CD4-positive, alpha-beta T cell treated with Interleukin-6 for 4 hours (primary cell): ENCODE measurements around the gene UBE3D.
"Not testable (repeated sequence)": the region's sequence is repeated elsewhere in the genome, so short reads cannot be mapped to it uniquely, and the experiment has no call there.

Experiments
- DNase-seq: peaks from one replicate; pipeline ENCODE4 v3.0.0-alpha.2; 2020; ENCODE audit warnings: mixed read lengths

Gene UBE3D

DNA sequence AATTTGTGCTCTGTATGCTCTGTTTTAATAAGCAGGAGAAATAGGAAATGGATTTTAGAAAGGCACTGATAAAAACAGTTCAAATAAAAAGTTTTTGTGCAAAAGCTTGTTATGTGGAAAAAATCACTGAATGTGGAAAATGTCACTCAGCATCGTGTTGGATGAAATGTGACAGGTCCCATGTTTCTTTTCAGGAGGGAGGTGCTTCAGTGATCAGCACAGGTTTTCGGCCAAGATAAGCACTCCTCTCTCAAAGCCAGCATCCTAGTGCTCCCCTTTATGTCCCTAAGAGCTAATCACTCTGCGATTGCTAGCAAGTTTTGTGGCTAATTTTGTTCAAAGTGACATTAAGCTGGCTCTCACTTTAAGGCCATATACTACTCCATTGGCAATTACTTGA lies 12.0 kb downstream of the UBE3D start:
- DNase-seq, result no peak

DNA sequence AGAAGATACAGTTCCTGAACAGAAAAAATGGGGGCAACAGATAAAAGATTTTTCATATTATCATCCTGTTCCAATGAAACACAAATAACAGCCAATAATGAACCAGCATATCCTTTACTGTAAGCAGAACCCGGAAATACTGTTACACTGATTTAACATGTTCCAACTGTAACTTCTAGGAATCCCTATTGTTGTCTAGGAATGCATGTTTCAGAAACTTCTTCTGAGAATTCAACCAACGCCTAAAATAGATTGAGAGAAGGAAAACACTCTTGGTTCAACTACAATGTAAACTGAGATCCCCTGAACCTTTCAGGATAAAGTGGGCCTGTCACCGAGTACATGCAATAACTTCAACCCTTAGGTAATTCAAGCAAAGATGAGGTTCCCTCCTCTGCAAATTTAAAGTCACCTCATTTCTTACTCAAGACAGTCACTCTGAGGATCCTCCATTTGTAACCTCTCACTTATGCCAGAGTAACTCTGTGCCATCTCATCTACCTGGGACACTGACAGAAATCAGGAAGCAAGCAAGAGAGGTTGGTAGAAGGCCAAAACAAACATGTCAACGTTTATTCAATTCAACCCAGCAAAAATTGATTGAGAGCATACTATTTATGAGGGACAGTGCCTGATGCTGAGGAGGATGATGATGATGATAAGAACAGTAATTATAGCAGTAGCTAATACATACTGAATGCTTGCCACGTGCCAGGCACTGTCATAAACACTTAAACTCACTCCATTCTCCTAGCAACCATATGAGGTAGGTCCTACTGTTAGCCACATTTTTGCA lies 14.1 kb downstream of the UBE3D start:
- DNase-seq, result no peak

DNA sequence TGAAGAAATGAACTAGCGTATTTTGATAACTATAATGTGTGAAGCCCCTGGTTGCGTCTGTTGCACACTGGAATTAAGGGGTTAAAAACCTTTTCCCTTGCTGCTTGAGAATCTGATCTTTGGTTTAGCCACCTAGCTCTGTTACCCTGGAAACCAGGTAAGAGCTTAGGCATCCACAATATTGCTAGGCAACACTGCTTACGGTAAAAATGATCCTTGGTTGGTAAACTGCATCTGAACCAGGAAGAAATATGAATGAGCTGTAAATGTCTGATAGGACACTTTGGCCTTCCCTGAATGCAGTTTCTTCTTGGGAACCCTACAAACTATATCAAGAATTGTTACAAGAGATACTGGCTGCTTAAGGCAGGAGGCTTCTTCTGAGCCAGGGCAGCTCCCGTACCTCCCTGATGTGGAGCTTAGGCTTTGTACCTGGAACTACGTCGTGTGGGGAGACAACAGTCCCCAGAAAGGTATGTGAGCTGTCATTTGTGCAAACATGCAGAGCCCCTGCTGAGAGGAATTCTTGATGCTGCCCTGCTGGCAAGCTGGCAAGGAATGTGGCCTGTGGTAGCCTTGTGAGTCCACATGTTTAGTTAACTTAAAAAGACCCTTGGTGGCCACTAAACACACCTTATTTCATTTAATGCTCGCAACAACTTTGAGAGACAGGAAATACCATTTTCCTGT lies 18.4 kb downstream of the UBE3D start:
- no peak for DNase-seq

DNA sequence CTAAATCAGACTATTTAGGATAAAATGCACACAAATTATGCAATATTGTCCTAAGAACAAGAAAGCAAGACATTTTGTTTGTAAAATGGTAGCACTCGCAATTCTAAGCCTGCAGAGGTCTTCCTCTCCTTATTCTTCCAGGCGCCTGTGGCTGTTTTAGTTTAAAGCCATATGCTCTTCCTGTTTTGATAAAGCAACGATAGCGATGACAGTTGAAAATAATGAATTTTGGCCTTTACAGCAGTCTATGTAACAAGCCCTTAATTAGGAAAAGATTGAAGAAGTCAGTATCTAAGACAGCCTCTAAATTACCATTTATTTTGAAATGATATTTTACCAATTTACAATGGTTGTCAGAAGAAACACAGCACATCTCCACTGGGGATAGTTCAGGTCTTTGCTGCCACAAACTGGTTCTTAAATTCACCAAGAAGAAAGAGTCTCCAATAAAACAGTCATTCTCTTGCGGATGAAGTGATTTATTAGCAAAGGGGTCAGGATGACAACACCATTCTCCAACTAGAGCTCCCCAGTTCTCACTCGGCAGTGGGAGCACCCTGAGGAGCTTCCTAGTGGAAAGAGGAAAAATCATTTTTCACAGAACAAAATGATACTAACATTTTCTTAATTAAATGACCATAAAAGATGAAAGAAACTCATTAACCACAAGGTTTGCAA lies 21.4 kb downstream of the UBE3D start:
- no peak for DNase-seq

DNA sequence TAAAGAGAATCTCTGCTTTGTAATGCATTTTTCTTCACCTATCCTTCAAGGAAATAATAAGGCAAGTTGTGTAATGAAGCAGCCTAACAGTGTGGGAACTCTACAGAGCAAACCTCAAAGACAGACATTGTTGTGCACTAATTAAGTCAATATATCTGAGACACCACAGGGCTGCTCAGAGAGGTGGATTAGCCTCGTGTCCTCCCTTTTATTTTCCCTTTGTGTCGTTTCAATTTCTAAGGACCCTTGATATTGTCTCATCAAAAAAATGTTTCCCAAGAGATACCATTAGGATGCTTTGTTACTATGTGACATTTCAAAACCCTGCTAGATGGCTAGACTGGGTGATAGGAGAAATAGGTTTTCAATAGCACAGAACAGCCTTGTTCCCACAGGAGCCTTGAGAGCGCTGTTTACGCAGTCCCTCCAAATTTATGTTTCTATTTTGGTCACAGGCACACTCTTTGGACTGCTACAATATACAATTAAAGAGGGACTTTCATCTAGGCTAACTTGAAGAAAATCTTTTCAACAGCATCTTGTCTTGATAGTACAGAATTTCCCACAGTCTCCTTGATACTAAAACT lies 23.1 kb downstream of the UBE3D start:
- DNase-seq, result no peak

DNA sequence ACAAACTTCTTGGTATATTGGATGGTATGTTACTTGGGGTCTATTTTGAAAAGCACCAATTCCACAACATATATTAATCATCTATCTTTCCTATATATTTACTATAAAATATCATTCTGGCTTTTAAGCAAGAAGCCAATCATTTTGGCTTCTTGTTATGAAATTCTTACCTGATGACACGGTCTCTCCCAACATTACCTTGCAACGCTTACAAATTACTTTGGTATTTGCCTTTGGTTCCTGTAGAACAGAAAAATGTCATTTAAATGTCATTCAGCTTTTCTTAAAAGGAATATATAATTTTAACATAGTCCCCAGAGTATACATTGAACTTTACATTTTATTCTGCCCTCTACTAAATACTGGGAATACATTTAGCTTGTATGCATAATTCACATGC lies 27.4 kb downstream of the UBE3D start:
- no peak for DNase-seq

DNA sequence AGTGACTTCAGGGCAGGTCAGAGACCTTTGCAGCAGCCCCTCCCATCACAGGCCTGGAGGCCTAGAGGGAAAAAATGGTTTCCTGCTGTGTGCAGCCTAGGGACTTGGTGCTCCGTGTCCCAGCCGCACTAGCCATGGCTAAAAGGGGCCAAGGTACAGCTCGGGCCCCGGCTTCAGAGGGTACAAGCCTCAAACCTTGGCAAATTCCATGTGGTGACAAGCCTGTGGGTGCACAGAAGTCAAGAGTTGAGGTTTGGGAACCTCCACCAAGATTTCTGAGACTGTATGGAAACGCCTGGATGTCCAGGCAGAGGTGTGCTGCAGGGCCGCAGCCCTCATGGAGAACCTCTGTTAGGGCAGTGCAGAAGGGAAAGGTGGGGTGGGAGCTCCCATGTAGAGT lies 34.0 kb downstream of the UBE3D start:
- DNase-seq, result no peak

DNA sequence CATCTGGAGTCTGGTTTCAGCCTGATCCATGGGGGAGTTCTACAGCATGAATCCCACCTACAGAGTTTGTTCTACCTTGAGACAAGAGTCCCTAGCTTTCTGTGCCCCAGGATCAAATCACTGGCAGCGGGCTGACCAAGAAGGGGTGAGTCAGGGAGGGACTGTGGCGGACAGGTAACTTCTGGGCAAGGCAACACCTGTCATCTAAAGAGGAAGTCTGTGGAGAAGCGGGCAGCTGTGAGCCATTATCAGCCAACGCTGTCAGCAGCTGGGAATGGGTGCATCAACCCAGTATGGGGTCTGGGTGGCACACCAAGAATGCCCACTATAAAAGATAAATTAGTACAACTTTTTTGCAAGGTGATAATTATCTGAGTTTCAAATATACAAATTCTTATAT lies 45.9 kb downstream of the UBE3D start:
- no peak for DNase-seq

DNA sequence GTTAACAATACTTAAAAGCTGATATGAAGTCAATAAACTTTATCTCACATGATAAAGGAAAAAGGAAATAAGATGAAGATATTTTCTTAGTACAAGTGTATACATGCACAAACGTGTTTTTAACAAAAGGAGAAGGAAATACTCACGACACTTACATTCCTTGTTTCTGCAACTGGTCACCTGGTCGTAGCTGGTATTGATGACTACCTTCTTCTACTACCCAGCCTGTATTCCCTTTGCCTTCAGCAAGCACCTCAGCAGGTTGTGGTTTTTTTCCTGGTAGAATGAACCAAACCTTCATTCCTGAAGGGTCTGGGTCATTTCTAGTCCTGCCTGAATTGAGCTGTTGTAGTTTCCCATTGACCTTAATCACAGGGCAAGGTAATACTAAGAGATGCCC lies 54.5 kb downstream of the UBE3D start:
- not testable (repeated sequence) for DNase-seq

DNA sequence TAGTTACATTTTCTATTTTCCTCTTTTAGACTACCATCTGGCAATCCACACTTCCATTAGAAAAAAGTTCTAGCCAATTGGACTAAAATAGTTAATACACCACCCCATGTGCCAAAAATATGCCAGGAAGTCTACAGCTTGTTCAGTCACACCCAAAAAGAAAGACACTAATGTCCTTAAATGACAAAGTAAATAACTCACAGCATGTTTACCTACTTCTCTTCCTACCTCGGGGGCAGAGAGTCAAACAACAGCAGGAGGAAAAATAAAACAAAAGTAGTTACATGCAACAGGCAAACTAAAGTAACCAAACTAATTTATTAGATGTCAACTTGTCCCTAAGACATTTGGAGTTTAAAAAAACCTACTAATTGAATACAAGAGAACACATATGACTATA lies 57.0 kb downstream of the UBE3D start:
- no peak for DNase-seq

DNA sequence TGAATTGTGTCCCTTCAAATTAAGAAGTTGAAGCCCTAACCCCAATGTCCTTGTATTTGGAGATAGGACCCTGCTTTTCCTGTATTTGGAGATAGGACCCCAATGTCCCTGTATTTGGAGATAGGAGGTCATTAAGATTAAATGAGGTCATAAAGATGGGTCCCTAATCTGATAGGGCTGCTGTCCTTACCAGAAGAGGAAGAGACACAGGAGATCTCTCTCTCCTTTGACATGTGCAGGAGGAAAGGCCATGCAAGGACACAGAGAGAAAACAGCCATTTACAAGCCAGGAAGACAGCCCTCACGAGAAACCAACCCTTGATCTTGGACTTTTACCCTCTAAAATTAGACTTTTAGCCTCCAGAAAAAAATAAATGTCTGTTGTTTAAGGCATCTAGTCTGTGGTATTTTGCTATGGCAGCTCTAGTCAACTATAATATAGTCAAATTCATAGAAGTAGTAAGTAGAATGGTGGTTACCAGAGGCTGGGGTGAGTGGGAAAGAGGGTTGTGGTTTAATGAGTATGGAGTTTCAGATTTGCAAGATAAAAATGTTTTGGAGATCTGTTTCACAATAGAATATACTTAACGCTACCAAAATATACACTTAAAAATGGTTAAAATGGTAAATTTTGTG lies 59.3 kb downstream of the UBE3D start:
- DNase-seq, result no peak

DNA sequence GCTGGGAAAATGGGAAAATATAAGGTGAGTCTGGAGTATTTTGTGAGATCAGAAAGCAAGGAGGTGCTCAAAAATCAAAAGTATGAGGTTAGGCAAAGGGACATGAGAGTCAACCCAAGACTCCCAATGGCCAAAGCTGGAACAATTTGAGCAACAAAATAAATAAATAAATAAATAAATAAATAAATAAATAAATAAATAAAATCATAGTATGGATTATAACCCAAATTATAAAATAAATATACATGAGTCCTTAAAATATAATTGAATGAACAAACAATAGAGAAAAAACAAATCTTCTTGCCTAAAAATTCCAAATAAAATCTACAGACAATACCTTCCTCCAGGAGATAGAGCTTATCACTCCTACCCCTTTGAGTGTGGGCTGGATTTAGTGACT lies 69.5 kb downstream of the UBE3D start:
- no peak for DNase-seq

DNA sequence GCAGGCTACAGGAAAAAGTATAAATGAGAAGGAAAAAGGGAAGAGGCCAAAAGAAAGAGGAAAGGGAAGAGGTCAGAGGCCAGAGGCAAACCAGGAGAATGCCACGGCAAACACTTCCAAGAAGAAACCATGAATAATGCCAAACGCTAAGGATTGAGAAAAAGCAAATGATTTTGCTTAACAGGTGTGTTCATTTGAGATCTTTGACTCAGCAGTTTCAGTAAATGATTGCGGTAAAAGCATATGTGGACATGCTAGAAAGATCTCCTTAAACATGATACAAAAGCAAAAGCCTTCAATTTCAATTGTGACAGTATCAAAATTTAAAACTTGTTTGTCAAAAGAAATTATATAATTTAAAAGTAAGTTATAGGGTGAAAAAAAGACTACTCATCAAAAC lies 70.6 kb downstream of the UBE3D start:
- no peak for DNase-seq

DNA sequence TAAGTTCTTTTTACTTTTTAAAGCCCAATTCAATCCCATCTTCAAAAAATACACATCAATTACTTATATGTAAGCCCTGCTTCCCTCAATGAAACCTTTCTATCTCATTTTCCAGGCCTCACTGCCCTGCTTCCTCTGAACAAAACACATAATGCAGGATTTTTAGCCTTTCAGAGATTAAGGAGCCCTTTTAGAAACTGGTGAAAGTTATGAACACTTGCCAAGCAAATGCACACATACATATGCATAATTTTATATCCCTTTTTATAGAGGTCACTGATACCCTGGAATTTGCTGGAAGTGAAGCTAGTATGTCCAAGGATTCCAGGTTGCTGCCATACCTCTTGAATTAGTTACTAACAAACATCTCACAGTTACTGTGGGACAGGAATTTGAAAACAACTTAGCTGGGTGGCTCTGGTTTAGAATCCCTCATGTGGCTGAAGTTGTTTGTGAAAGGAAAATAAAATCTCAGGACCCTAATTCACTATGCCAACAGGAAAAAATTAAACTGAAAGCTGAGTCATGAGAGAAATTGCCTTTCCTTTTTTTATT lies 75.8 kb downstream of the UBE3D start:
- DNase-seq, result no peak

DNA sequence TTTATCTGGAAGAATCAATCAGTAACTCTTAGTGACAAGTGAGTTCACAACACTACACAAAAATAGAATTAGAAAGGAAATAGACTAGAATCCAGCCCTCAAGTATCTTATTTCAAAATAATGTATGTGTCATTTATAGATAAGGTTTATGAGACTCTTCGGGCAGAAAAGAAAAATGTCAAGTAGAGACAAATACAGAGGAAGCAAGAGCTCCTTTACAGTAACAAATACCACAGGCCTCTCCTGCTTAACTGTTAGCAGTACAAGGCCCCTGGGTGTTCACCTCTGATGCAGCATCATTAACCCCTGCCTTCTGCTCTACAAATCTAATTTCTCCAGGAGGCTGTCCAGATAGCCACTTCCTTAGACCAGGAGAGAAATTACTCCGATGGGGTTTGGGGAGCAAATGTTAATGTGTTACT lies 76.7 kb downstream of the UBE3D start:
- no peak for DNase-seq

DNA sequence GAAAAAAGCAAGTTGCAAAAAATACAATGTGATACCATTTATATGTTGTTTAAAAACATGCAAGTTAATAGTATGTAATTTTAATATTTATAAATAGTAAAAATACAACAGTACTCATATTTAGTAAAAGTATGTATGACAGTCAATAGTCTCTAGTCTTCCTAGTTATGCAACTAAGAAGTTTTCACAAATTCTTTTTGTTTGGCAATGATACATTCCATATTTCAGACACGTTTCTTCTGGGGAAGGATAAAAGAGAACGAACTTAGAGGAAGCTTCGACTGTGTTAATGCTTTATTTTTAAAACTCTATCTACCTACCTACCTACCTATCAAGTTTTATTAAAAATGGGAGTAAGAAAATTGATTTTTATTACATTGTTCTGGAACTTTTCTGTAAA lies 77.7 kb downstream of the UBE3D start:
- DNase-seq, result no peak

DNA sequence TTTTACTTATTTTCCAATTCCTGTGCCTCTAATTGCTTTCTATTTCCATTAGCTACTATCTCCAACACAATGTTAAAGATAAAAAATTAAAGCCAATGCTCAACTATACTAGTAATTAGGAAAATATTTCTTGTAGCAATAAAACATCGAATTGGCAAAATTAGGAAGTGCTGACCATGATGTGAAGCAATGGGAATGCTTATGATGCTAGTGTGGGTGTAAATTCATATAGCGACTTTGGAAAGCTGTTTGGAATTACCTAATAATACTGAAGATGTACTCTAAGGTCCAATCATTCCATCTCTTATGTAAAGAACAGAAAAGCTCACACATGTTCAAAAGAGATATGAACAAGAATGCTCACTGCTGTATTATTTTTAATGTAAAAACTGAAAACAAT lies 78.2 kb downstream of the UBE3D start:
- DNase-seq, result no peak

DNA sequence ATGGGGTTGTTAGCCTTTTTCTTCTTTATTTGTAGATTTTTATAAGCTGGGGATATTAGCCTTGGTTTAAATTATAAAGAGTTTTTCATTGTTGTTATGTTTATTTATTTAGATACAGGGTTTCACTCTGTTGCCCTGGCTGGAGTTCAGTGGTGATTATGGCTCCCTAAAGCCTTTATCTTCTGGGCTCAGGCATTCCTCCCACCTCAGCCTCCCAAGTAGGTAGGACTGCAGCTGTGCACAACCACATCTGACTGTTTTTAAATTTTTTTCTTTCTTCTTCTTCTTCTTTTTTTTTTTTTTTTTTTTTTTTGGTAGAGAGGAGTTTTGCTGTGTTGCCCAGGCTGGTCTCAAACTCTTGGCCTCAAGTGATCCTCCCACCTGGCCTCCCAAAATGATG lies 80.9 kb downstream of the UBE3D start:
- DNase-seq, result no peak

DNA sequence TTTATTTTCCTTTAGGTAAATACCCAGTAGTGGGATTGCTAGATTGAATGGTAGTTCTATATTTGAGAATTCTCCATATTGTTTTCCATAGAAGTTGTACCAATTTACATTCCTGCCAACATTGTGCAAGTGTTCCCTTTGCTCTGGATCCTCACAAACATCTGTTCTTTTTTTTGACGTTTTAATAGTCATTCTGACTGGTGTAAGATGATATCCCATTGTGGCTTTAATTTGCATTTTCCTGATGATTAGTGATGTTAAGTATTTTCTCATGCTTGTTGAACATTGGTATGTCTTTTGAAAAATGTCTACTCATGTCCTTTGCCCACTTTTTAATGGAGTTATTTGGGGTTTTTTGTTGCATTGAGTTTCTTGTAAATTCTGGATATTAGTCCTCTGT lies 85.6 kb downstream of the UBE3D start:
- no peak for DNase-seq

DNA sequence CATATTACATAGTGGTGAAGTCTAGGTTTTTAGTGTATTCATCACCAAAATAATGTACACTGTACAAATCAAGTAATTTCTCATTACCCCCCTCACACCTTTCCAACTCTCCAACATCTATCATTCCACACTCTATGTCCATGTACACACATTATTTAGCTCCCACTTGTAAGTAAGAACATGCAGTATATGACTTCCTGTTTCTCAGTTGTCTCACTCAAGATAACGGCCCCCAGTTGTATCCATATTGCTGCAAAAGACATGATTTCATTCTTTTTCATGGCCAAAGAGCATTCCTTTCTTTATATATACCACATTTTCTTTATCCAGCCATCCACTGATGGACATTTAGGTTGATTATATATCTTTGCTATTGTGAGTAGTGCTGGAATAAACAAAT lies 86.0 kb downstream of the UBE3D start:
- no peak for DNase-seq

DNA sequence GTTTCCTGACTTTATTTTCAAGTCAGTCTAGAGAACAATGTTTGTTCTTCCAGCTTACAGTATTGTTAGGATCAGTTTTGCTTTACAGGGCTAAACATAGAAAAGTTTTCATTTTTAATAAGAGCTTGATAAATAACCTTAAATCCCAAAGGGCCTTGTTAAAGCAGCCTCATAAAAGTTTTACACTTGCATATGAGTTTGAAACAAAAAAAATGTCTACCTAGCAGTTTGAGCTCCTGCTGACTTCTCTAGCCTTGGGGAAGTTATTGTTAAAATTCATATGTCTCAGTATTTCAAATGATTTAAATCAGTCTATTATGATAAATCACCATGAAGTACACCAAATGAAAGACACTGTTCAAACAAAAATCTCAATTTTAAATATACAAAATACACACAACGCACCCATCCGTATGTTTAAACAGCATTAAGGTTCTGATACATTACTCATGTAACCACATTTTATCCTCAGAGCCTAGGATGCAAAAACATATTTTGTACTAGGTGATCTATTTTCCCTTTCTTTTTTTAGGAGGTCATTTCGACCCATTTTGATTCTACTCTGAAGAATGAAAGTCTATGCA lies 87.2 kb downstream of the UBE3D start:
- no peak for DNase-seq

DNA sequence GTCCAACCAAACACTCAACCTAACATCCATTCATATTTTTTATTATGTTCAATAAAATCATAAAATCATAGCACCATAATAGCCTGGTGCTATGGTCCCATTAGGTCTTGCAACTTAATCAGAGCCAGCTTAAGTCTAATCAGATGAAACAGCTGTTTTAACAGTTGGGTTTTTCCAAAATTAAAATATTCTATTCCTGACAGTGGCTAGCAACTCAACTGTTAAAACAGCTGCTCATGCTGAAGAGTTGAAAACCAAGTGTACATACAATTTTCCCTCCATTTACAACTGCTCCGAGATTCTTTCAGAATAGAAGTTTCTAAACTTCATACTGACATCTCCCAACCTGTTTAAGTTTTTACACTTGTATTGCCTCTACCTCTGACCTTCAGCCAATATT lies 89.5 kb downstream of the UBE3D start:
- DNase-seq, result no peak
